ENCODE data around the gene CLDN7.

DNA sequence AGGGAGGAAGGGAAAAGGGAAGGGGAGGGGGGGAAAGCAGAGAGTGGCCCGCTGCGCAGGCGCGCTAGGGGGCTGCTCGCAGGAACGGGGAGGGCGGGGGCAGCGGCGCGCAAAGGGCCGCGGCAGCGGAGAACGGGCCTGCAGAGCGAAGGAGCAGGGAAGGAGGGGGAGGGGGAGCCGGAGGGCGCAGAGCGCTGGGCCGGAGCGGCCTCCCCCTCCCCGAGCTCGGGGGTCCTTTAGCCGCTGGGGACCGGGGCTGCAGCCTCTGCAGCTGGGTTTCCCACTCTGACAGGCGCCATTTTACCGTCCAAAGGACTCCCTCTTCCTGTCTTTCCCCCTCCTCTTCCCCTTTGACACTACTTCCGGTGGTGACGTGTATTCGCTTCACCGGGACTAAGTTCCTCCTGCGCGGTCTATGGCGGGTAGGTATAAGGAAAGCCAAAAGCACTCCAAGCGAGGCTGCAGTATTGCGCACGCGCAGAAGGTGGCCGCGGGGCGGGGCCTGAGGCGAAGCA is 10.6 kb downstream of the CLDN7 start, which contains the start of gene CTDNEP1:
- TF ChIP-seq, protein P1, sequence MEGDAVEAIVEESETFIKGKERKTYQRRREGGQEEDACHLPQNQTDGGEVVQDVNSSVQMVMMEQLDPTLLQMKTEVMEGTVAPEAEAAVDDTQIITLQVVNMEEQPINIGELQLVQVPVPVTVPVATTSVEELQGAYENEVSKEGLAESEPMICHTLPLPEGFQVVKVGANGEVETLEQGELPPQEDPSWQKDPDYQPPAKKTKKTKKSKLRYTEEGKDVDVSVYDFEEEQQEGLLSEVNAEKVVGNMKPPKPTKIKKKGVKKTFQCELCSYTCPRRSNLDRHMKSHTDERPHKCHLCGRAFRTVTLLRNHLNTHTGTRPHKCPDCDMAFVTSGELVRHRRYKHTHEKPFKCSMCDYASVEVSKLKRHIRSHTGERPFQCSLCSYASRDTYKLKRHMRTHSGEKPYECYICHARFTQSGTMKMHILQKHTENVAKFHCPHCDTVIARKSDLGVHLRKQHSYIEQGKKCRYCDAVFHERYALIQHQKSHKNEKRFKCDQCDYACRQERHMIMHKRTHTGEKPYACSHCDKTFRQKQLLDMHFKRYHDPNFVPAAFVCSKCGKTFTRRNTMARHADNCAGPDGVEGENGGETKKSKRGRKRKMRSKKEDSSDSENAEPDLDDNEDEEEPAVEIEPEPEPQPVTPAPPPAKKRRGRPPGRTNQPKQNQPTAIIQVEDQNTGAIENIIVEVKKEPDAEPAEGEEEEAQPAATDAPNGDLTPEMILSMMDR (IDR thresholded peaks at IDR 0.05) = no peak
- TF ChIP-seq POLR2A (IDR thresholded peaks at IDR 0.05) = peak; percentile 49 to 83

All from thyroid gland (tissue), 4 donors.